Measurements from ENCODE around the gene PRKCZ. TPM values are rescaled to one million over a fixed set of nuclear protein-coding genes. Genes with fewer than 3 reads are reported as not detected.

The PRKCZ gene
- total RNA-seq, 2 donors from 2014 or later, result 12.4 to 20.7 TPM

- ATAC-seq (no peak), DNase-seq (peak; percentile 16)
- intact Hi-C loops (cut with DNase I), result no loop called here
Measured at GRCh38 chr1:2124446-2125198, 74.4 kb downstream of the PRKCZ start.

GRCh38 chr1:2125350-2126211 lies 75.4 kb downstream of the PRKCZ start:
- ATAC-seq (no peak), DNase-seq (peak; percentile 7)
- intact Hi-C loops (cut with DNase I), result no loop called here

- ATAC-seq (no peak), DNase-seq (peak; percentile 7)
- intact Hi-C loops (cut with DNase I), result no loop called here
Measured at GRCh38 chr1:2126331-2127186, 76.3 kb downstream of the PRKCZ start.

- DNase-seq (no peak), ATAC-seq (peak; percentile 57 to 69)
- intact Hi-C loops (cut with DNase I), result no loop called here
Measured at GRCh38 chr1:2127187-2128145, 77.3 kb downstream of the PRKCZ start.

GRCh38 chr1:2128189-2128901 lies 78.1 kb downstream of the PRKCZ start:
- no peak for DNase-seq
- intact Hi-C loops (cut with DNase I), result no loop called here
- no peak for ATAC-seq

GRCh38 chr1:2129256-2129943 lies 79.2 kb downstream of the PRKCZ start:
- intact Hi-C loops (cut with DNase I), result no loop called here
- no peak for DNase-seq

GRCh38 chr1:2130156-2130555 lies 79.9 kb downstream of the PRKCZ start:
- intact Hi-C loops (cut with DNase I), result no loop called here
- no peak for ATAC-seq
- DNase-seq, result no peak

More at GRCh38 chr1:2129256-2129943, 79.2 kb downstream of the PRKCZ start:
- no peak for ATAC-seq

GRCh38 chr1:2130871-2131289 lies 80.7 kb downstream of the PRKCZ start:
- ATAC-seq, result no peak
- intact Hi-C loops (cut with DNase I), result no loop called here
- no peak for DNase-seq

- intact Hi-C loops (cut with DNase I), result loop anchor here in 1 of 2 donors (2.0 kb wide), 1 partner anchor 42 kb away; no protein-coding TSS in a partner anchor
- peak in 1 of 2 donors; percentile 4 for ATAC-seq
- DNase-seq, result peak; percentile 56
Measured at GRCh38 chr1:2132222-2133038, 82.2 kb downstream of the PRKCZ start.

GRCh38 chr1:2133039-2133878 lies 83.0 kb downstream of the PRKCZ start:
- intact Hi-C loops (cut with DNase I), result loop anchor here in 1 of 2 donors (2.0 kb wide), 1 partner anchor 42 kb away; no protein-coding TSS in a partner anchor

GRCh38 chr1:2133879-2134215 lies 83.6 kb downstream of the PRKCZ start:
- intact Hi-C loops (cut with DNase I), result loop anchor here in 1 of 2 donors (2.0 kb wide), 1 partner anchor 41 kb away; no protein-coding TSS in a partner anchor
- no peak for ATAC-seq
- peak; percentile 49 for DNase-seq

More at GRCh38 chr1:2133039-2133878, 83.0 kb downstream of the PRKCZ start:
- peak; percentile 93 to 94 for ATAC-seq
- peak; percentile 99 for DNase-seq

- intact Hi-C loops (cut with DNase I), result no loop called here
- ATAC-seq (no peak), DNase-seq (no peak)
Measured at GRCh38 chr1:2134266-2134620, 84.0 kb downstream of the PRKCZ start.

GRCh38 chr1:2134621-2135307 lies 84.6 kb downstream of the PRKCZ start:
- ATAC-seq (no peak), DNase-seq (no peak)
- intact Hi-C loops (cut with DNase I), result no loop called here

GRCh38 chr1:2135441-2135841 lies 85.2 kb downstream of the PRKCZ start:
- ATAC-seq (peak; percentile 35 to 47), DNase-seq (peak; percentile 78)

GRCh38 chr1:2135941-2136340 lies 85.7 kb downstream of the PRKCZ start:
- ATAC-seq (no peak), DNase-seq (no peak)
- intact Hi-C loops (cut with DNase I), result no loop called here

More at GRCh38 chr1:2135441-2135841, 85.2 kb downstream of the PRKCZ start:
- intact Hi-C loops (cut with DNase I), result no loop called here

Measured in left cardiac atrium (tissue), 4 donors.